ENCODE measurements around the gene SUN2. TPM values are rescaled to one million over a fixed set of nuclear protein-coding genes. Genes with fewer than 3 reads are reported as not detected.

The SUN2 gene
- total and polyA plus RNA-seq, 2 of the 13 experiments (the other 11 are each of a cell fraction or from before 2014, with no cell fraction given), result 45.6 to 56.6 TPM

DNA sequence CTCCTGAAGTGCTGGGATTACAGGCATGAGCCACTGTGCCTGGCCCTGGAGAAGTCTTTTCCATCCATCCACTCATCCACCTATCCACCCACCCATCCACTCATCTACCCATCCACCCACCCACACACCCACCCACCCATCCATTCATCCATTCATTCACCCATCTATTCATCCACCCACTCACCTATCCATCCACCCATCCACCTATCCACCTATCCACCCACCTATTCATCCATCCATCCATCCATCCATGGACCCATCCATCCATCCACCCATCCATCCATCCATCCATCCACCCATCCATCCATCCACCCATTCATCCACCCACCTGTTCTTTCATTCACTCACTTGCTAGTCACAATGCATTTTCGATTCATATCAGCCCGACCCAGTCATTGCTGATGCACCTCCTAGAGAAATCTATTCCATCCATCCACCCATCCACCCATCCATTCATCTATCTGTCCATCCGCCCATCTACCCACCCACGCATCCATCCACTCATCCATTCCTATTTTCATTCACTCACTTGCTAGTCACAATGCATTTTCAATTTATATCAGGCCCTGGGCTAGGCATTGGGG, 17.7 kb upstream of the SUN2 start (continued):
- no peak for TF ChIP-seq FOXC1 (CRISPR knock-in tag; IDR thresholded peaks at IDR 0.05; ENCODE audit: borderline replicate concordance)
- TF ChIP-seq, protein P1, sequence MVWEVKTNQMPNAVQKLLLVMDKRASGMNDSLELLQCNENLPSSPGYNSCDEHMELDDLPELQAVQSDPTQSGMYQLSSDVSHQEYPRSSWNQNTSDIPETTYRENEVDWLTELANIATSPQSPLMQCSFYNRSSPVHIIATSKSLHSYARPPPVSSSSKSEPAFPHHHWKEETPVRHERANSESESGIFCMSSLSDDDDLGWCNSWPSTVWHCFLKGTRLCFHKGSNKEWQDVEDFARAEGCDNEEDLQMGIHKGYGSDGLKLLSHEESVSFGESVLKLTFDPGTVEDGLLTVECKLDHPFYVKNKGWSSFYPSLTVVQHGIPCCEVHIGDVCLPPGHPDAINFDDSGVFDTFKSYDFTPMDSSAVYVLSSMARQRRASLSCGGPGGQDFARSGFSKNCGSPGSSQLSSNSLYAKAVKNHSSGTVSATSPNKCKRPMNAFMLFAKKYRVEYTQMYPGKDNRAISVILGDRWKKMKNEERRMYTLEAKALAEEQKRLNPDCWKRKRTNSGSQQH (CRISPR knock-in tag; IDR thresholded peaks at IDR 0.05; ENCODE audit: low read depth), result no peak
- TF ChIP-seq ZIK1 (CRISPR knock-in tag; IDR thresholded peaks at IDR 0.05; ENCODE audit: borderline replicate concordance, low read depth), result no peak
- TF ChIP-seq, protein P2, sequence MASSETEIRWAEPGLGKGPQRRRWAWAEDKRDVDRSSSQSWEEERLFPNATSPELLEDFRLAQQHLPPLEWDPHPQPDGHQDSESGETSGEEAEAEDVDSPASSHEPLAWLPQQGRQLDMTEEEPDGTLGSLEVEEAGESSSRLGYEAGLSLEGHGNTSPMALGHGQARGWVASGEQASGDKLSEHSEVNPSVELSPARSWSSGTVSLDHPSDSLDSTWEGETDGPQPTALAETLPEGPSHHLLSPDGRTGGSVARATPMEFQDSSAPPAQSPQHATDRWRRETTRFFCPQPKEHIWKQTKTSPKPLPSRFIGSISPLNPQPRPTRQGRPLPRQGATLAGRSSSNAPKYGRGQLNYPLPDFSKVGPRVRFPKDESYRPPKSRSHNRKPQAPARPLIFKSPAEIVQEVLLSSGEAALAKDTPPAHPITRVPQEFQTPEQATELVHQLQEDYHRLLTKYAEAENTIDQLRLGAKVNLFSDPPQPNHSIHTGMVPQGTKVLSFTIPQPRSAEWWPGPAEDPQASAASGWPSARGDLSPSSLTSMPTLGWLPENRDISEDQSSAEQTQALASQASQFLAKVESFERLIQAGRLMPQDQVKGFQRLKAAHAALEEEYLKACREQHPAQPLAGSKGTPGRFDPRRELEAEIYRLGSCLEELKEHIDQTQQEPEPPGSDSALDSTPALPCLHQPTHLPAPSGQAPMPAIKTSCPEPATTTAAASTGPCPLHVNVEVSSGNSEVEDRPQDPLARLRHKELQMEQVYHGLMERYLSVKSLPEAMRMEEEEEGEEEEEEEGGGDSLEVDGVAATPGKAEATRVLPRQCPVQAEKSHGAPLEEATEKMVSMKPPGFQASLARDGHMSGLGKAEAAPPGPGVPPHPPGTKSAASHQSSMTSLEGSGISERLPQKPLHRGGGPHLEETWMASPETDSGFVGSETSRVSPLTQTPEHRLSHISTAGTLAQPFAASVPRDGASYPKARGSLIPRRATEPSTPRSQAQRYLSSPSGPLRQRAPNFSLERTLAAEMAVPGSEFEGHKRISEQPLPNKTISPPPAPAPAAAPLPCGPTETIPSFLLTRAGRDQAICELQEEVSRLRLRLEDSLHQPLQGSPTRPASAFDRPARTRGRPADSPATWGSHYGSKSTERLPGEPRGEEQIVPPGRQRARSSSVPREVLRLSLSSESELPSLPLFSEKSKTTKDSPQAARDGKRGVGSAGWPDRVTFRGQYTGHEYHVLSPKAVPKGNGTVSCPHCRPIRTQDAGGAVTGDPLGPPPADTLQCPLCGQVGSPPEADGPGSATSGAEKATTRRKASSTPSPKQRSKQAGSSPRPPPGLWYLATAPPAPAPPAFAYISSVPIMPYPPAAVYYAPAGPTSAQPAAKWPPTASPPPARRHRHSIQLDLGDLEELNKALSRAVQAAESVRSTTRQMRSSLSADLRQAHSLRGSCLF (CRISPR knock-in tag; IDR thresholded peaks at IDR 0.05; ENCODE audit: borderline replicate concordance), result no peak

DNA sequence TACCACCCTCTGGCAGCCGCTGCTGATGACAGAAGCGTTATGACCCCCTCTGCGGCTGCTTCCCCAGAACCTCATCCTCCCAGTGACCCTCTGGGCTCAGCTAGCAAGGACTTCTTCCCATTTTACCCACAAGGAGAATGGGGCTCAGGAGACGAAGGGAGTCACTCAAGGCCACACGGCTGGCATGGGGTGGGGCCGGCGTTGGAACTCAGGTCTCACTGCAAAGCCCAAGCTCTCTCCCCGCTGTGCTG, 16.8 kb upstream of the SUN2 start:
- no peak for ATAC-seq
- FAIRE-seq, result no peak
- DNase-seq (ENCODE audit: low spot score), result no peak
- H3K27ac ChIP-seq (ENCODE audit: extremely low read length, insufficient read depth, low read length), result no peak overlapping the region
- ChIA-PET CTCF (ENCODE audit: low intra/inter-chr PET ratio, low total read pairs) (no interaction called here), POLR2A (no interaction called here)
- H4K20me1 ChIP-seq (ENCODE audit: insufficient read depth, low read length), result no peaks in the 10 kb centered on the region
- H3K9me3 ChIP-seq (ENCODE audit: low read length), result no peaks in the 10 kb centered on the region
- H3K79me2 ChIP-seq (ENCODE audit: insufficient read depth, low read length), result no peaks in the 10 kb centered on the region
- H3K9ac ChIP-seq (ENCODE audit: insufficient read depth, low read depth, low read length), result no peak overlapping the region
- no peak overlapping the region for H2AFZ ChIP-seq (ENCODE audit: low read length)
- H3K4me3 ChIP-seq (replicated peaks in 1 of 3; ENCODE audit: insufficient read depth in 1 of 3, low read depth in 2 of 3, low read length in 3 of 3), result no peak overlapping the region
- WGBS (ENCODE audit: low lambda C conversion rate), result 71% methylated on average over 6 of the region's 8 CpGs
- 0 out of 2 replicates have a peak overlapping the region, but pooled peaks have one; percentile 32 for H3K4me2 ChIP-seq (ENCODE audit: low read depth, low read length)
- H3K36me3 ChIP-seq (replicated peaks in 1 of 2; ENCODE audit: control insufficient read depth in 1 of 2, insufficient read depth in 2 of 2, low read length in 2 of 2), result no peaks in the 10 kb centered on the region
- no TSS peak for BruUV-seq (replicated peaks)
- in situ Hi-C loops (cut with HindIII; ENCODE audit: extremely low pct_ligation_motif_present, low pct_unique_long_range_greater_than_20kb), result no loop called here
- intact Hi-C loops (cut with micrococcal nuclease; ENCODE audit: unreplicated experiment), result no loop called here
- H3K27me3 ChIP-seq (ENCODE audit: control insufficient read depth in 1 of 2, insufficient read depth in 2 of 2, low read length in 2 of 2), result peaks cover 1 to 18% of the 10 kb centered on the region in 2 experiments; a peak in 2 of 5 replicates
- peaks cover 17% of the 10 kb centered on the region; the same call in 1 of the 2 replicates for H3K4me1 ChIP-seq (ENCODE audit: insufficient read depth, low read length)
- TF ChIP-seq, protein P3, sequence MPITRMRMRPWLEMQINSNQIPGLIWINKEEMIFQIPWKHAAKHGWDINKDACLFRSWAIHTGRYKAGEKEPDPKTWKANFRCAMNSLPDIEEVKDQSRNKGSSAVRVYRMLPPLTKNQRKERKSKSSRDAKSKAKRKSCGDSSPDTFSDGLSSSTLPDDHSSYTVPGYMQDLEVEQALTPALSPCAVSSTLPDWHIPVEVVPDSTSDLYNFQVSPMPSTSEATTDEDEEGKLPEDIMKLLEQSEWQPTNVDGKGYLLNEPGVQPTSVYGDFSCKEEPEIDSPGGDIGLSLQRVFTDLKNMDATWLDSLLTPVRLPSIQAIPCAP (CRISPR knock-in tag; IDR thresholded peaks at IDR 0.05; ENCODE audit: low read depth), result no peak
- no peak for TF ChIP-seq ZEB1 (IDR thresholded peaks at IDR 0.05; ENCODE audit: insufficient replicate concordance, low read depth)
- no peak for TF ChIP-seq ZNF589 (CRISPR knock-in tag; conservative IDR thresholded peaks at IDR 0.05)
- TF ChIP-seq TCF7L2 (IDR thresholded peaks at IDR 0.05; ENCODE audit: low read depth, low read length), result no peak
- TF ChIP-seq, protein P4, sequence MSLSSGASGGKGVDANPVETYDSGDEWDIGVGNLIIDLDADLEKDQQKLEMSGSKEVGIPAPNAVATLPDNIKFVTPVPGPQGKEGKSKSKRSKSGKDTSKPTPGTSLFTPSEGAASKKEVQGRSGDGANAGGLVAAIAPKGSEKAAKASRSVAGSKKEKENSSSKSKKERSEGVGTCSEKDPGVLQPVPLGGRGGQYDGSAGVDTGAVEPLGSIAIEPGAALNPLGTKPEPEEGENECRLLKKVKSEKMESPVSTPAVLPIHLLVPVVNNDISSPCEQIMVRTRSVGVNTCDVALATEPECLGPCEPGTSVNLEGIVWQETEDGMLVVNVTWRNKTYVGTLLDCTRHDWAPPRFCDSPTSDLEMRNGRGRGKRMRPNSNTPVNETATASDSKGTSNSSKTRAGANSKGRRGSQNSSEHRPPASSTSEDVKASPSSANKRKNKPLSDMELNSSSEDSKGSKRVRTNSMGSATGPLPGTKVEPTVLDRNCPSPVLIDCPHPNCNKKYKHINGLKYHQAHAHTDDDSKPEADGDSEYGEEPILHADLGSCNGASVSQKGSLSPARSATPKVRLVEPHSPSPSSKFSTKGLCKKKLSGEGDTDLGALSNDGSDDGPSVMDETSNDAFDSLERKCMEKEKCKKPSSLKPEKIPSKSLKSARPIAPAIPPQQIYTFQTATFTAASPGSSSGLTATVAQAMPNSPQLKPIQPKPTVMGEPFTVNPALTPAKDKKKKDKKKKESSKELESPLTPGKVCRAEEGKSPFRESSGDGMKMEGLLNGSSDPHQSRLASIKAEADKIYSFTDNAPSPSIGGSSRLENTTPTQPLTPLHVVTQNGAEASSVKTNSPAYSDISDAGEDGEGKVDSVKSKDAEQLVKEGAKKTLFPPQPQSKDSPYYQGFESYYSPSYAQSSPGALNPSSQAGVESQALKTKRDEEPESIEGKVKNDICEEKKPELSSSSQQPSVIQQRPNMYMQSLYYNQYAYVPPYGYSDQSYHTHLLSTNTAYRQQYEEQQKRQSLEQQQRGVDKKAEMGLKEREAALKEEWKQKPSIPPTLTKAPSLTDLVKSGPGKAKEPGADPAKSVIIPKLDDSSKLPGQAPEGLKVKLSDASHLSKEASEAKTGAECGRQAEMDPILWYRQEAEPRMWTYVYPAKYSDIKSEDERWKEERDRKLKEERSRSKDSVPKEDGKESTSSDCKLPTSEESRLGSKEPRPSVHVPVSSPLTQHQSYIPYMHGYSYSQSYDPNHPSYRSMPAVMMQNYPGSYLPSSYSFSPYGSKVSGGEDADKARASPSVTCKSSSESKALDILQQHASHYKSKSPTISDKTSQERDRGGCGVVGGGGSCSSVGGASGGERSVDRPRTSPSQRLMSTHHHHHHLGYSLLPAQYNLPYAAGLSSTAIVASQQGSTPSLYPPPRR (CRISPR knock-in tag; IDR thresholded peaks at IDR 0.05; ENCODE audit: borderline replicate concordance), result no peak
- no peak for TF ChIP-seq ZNF644 (CRISPR knock-in tag; IDR thresholded peaks at IDR 0.05; ENCODE audit: low read depth)

Measured in HepG2 (cell line).